ENCODE results near the gene ATP2B2. TPM values are rescaled to one million over a fixed set of nuclear protein-coding genes. Genes with fewer than 3 reads are reported as not detected.

ATP2B2 gene
- polyA plus RNA-seq, 3 donors, result not detected

DNA sequence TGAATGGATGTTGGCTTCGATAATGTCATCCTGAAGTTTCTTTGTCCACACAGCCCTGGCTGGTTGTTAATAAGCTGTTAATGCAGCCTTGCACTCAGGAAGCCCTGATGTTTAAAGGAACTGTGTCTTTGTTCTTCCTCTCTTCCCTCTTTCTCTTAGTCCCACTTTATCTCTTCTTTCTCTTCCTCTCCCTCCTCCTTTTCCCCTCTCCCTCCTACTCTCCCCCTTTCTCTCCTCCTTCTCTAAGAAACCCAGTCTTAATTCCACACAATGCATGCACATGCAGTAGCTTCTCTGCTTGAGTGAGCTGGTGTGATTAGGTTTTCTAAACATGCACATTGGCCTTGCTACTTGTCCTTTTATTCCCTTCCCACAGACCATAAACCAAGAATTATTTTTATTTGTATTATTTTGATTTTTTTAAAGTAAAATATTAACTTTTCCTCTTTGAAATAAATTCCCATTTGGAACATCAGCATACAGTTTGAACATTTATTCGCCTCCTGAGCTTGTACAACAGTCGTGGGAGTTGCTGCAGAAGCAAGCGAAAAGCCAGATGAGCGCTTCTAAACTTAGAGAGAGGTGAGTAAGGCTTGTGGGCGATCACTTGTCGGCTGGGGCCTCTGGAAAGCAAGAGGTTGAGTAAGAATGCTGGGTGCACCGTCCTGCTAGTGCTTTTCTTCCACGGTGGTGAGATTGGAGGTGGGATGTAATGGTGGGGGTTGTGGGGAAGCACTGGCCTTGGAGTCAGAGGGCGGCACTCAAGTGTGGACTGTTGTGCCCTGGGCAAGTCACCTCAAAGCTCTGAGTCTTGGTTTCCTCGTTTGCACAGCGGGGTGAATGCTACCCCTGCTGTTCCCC lies 219.9 kb downstream of the ATP2B2 start:
- peaks cover 5% of the 10 kb centered on the region for H3K4me1 Mint-ChIP-seq
- peak overlapping the region in 1 of 2 donors; percentile 26 for H3K27ac ChIP-seq (ENCODE audit: low read depth in 1 of 2, low read length in 2 of 2)
- H2AFZ ChIP-seq (ENCODE audit: insufficient read depth, low read depth, low read length, poor library complexity, severe bottlenecking), result no peak overlapping the region
- WGBS (ENCODE audit: insufficient coverage), result 81% methylated on average over 11 of the region's 12 CpGs
- H3K4me2 ChIP-seq (replicated peaks; ENCODE audit: extremely low read depth, low read length, poor library complexity, severe bottlenecking), result no peak overlapping the region
- H3K4me3 ChIP-seq (replicated peaks in 1 of 3; ENCODE audit: low read depth in 2 of 3, low read length in 3 of 3), result no peak overlapping the region
- peaks cover 76 to 79% of the 10 kb centered on the region in 2 donors for H3K36me3 Mint-ChIP-seq
- H3K9me3 ChIP-seq (replicated peaks in 1 of 2; ENCODE audit: control insufficient read depth in 1 of 2, insufficient read depth in 1 of 2, low read length in 2 of 2), result no peaks in the 10 kb centered on the region
- H3K27me3 Mint-ChIP-seq (ENCODE audit: low read depth in 3 of 3), result no peaks in the 10 kb centered on the region
- intact Hi-C loops (cut with micrococcal nuclease), result no loop called here
- H3K4me1 ChIP-seq (ENCODE audit: control insufficient read depth in 1 of 2, insufficient read depth in 2 of 2, low read length in 2 of 2), result no peaks in the 10 kb centered on the region
- H3K27me3 ChIP-seq (ENCODE audit: control insufficient read depth in 2 of 2, insufficient read depth in 2 of 2, low read length in 2 of 2), result no peaks in the 10 kb centered on the region
- peaks cover under 1% of the 10 kb centered on the region for H4K20me1 ChIP-seq (ENCODE audit: insufficient read depth, low read length)
- no peak for DNase-seq
- no peak overlapping the region for H3K9ac ChIP-seq (ENCODE audit: insufficient read depth, low read length, poor library complexity, severe bottlenecking)
- peak overlapping the region in 4 of 7 donors; percentile 3 to 83 (median 49) for H3K27ac Mint-ChIP-seq
- TF ChIP-seq, protein P1, sequence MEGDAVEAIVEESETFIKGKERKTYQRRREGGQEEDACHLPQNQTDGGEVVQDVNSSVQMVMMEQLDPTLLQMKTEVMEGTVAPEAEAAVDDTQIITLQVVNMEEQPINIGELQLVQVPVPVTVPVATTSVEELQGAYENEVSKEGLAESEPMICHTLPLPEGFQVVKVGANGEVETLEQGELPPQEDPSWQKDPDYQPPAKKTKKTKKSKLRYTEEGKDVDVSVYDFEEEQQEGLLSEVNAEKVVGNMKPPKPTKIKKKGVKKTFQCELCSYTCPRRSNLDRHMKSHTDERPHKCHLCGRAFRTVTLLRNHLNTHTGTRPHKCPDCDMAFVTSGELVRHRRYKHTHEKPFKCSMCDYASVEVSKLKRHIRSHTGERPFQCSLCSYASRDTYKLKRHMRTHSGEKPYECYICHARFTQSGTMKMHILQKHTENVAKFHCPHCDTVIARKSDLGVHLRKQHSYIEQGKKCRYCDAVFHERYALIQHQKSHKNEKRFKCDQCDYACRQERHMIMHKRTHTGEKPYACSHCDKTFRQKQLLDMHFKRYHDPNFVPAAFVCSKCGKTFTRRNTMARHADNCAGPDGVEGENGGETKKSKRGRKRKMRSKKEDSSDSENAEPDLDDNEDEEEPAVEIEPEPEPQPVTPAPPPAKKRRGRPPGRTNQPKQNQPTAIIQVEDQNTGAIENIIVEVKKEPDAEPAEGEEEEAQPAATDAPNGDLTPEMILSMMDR (IDR thresholded peaks at IDR 0.05), result no peak
- H3K79me2 ChIP-seq (ENCODE audit: insufficient read depth, low read length), result no peaks in the 10 kb centered on the region
- H3K4me3 Mint-ChIP-seq, result no peak overlapping the region
- H3K9me3 Mint-ChIP-seq, result no peaks in the 10 kb centered on the region
- H3K36me3 ChIP-seq (replicated peaks in 1 of 2; ENCODE audit: control insufficient read depth in 1 of 2, insufficient read depth in 2 of 2, low read length in 2 of 2), result peaks cover 51 to 84% of the 10 kb centered on the region in 2 donors

- TF ChIP-seq, protein P1 (IDR thresholded peaks at IDR 0.05), result no peak
- no peak overlapping the region for H2AFZ ChIP-seq (ENCODE audit: insufficient read depth, low read depth, low read length, poor library complexity, severe bottlenecking)
- no peak overlapping the region for H3K27ac ChIP-seq (ENCODE audit: low read depth in 1 of 2, low read length in 2 of 2)
Measured at GRCh38 chr3:10284496-10284895, 220.9 kb downstream of the ATP2B2 start.

More at GRCh38 chr3:10284496-10284895, 220.9 kb downstream of the ATP2B2 start:
- Mint-ChIP-seq H3K4me1 (peaks cover 3% of the 10 kb centered on the region), H3K36me3 (peaks cover 82 to 84% of the 10 kb centered on the region in 2 donors), H3K27me3 (ENCODE audit: low read depth in 3 of 3) (no peaks in the 10 kb centered on the region), H3K27ac (peak overlapping the region in 2 of 7 donors; percentile 36 to 83), H3K9me3 (no peaks in the 10 kb centered on the region), H3K4me3 (no peak overlapping the region)
- no peak overlapping the region for H3K9ac ChIP-seq (ENCODE audit: insufficient read depth, low read length, poor library complexity, severe bottlenecking)
- H3K36me3 ChIP-seq (replicated peaks in 1 of 2; ENCODE audit: control insufficient read depth in 1 of 2, insufficient read depth in 2 of 2, low read length in 2 of 2), result peaks cover 61 to 85% of the 10 kb centered on the region in 2 donors
- H3K4me1 ChIP-seq (ENCODE audit: control insufficient read depth in 1 of 2, insufficient read depth in 2 of 2, low read length in 2 of 2), result no peaks in the 10 kb centered on the region
- H3K27me3 ChIP-seq (ENCODE audit: control insufficient read depth in 2 of 2, insufficient read depth in 2 of 2, low read length in 2 of 2), result no peaks in the 10 kb centered on the region
- H4K20me1 ChIP-seq (ENCODE audit: insufficient read depth, low read length), result peaks cover 9% of the 10 kb centered on the region
- peak in 1 of 3 donors; percentile 36 for DNase-seq
- no peak overlapping the region for H3K4me2 ChIP-seq (replicated peaks; ENCODE audit: extremely low read depth, low read length, poor library complexity, severe bottlenecking)
- H3K9me3 ChIP-seq (replicated peaks in 1 of 2; ENCODE audit: control insufficient read depth in 1 of 2, insufficient read depth in 1 of 2, low read length in 2 of 2), result no peaks in the 10 kb centered on the region
- intact Hi-C loops (cut with micrococcal nuclease), result no loop called here
- H3K4me3 ChIP-seq (replicated peaks in 1 of 3; ENCODE audit: low read depth in 2 of 3, low read length in 3 of 3), result no peak overlapping the region
- H3K79me2 ChIP-seq (ENCODE audit: insufficient read depth, low read length), result no peaks in the 10 kb centered on the region
- WGBS (ENCODE audit: insufficient coverage), result 10% methylated on average over 8 of the region's 9 CpGs
